ENCODE results near the gene PLA2G5.

Gene PLA2G5

DNA sequence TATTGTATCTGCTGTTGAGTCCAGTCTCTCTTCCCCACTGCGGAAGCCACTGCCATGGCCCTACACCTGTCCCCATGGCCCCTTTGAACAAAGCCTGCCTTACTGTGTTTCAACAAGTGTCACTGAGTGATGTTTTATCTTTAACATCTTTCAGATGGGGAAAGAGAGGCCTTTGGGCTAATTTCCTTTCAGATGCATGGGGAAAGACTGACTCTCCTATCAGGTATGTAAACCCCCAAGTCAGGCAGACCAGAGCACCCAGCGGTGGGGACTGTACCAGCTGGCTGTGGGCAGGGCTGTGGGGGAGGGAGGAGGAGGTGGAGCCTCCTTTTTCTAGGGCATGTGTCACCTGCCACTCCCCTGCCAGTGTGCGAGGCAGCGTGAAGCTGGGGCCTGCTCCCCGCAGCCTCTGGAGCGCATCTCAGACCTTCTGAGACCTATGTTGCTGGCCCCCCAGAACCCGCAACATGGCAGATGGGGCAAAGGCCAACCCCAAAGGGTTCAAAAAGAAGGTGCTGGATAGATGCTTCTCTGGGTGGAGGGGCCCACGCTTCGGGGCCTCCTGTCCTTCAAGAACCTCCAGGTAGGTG, 69.1 kb downstream of the PLA2G5 start, which contains the start of gene PLA2G2F:
Gene PLA2G2F, plus strand, starts transcription at position 363 of the 590 bp plus-strand sequence. Its CDS starts 105 bp downstream, at position 468.
- H4K20me1 ChIP-seq (ENCODE audit: control insufficient read depth, insufficient read depth, low read depth, low read length): no peaks in the 10 kb centered on the region
- H3K27me3 ChIP-seq (ENCODE audit: control insufficient read depth, low read length): no peaks in the 10 kb centered on the region
- H3K9me3 ChIP-seq (ENCODE audit: control insufficient read depth, insufficient read depth, low read length): no peaks in the 10 kb centered on the region
- no peaks in the 10 kb centered on the region for H3F3A ChIP-seq (ENCODE audit: control insufficient read depth, insufficient read depth)
- H3K4me1 ChIP-seq (ENCODE audit: control insufficient read depth, low read length): no peaks in the 10 kb centered on the region
- no peak within 1 kb of the TSS for H3K4me3 ChIP-seq (ENCODE audit: low read length)
- H3K79me2 ChIP-seq (ENCODE audit: control insufficient read depth, low read length): no peaks in the 10 kb centered on the region
- H3K4me2 ChIP-seq (ENCODE audit: low read length): no peak within 1 kb of the TSS
- H3K9me2 ChIP-seq (replicated peaks; ENCODE audit: control insufficient read depth, low read length): no peaks in the 10 kb centered on the region
- TF ChIP-seq, protein P1, sequence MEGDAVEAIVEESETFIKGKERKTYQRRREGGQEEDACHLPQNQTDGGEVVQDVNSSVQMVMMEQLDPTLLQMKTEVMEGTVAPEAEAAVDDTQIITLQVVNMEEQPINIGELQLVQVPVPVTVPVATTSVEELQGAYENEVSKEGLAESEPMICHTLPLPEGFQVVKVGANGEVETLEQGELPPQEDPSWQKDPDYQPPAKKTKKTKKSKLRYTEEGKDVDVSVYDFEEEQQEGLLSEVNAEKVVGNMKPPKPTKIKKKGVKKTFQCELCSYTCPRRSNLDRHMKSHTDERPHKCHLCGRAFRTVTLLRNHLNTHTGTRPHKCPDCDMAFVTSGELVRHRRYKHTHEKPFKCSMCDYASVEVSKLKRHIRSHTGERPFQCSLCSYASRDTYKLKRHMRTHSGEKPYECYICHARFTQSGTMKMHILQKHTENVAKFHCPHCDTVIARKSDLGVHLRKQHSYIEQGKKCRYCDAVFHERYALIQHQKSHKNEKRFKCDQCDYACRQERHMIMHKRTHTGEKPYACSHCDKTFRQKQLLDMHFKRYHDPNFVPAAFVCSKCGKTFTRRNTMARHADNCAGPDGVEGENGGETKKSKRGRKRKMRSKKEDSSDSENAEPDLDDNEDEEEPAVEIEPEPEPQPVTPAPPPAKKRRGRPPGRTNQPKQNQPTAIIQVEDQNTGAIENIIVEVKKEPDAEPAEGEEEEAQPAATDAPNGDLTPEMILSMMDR (IDR thresholded peaks at IDR 0.05; ENCODE audit: low read depth, low read length, poor library complexity, severe bottlenecking): no peak
- TF ChIP-seq EZH2phosphoT487 (IDR thresholded peaks at IDR 0.05; ENCODE audit: borderline replicate concordance, low read length): no peak
- H3K27ac ChIP-seq (ENCODE audit: low read depth, low read length): no peak within 1 kb of the TSS
- H3K36me3 ChIP-seq (ENCODE audit: control insufficient read depth, low read length): no peaks in the 10 kb centered on the region

DNA sequence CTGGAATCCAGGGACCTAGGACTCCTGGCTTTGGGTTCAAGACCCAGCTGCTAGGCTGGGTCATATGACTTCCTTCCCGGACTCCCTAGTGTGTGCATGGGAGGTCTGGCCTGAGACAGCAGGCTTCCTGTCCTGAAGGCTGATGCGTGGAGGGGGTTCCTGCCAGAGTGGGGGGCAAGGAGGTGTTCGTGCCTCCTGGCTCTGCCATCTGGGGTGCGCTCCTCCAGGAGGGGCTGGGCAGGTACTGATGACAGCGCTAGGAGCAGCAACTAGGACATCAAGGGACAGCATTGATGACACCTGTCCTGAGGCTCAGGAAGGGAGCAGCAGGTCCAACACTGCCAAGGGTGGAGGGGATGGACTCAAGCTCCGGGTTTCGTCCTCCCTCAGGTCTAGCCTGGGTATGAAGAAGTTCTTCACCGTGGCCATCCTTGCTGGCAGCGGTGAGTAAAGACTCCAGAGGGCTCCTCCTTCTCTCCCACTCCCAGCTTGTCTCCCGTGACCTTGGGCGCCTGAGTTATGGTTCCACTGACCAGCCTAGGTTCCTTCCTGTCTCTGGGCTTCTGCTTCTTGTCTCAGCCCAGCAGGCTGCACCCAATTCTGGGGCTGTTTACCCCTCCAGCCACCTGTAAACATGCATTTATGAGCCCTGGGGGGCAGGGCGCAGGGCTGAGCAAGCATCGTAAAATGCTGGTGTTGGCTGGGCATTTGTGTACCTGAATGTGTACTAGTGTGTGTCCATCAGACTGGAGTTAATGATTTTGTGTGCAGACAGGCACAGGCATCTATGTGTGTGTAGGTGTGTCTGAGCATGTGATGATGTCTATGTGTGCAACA, 70.0 kb downstream of the PLA2G5 start:
- H4K20me1 ChIP-seq (ENCODE audit: control insufficient read depth, insufficient read depth, low read depth, low read length): no peaks in the 10 kb centered on the region
- H3K79me2 ChIP-seq (ENCODE audit: control insufficient read depth, low read length): no peaks in the 10 kb centered on the region
- TF ChIP-seq, protein P1 (IDR thresholded peaks at IDR 0.05; ENCODE audit: low read depth, low read length, poor library complexity, severe bottlenecking): no peak
- TF ChIP-seq EZH2phosphoT487 (IDR thresholded peaks at IDR 0.05; ENCODE audit: borderline replicate concordance, low read length): no peak
- no peaks in the 10 kb centered on the region for H3K36me3 ChIP-seq (ENCODE audit: control insufficient read depth, low read length)
- H3F3A ChIP-seq (ENCODE audit: control insufficient read depth, insufficient read depth): no peaks in the 10 kb centered on the region
- no peaks in the 10 kb centered on the region for H3K4me1 ChIP-seq (ENCODE audit: control insufficient read depth, low read length)
- H3K4me3 ChIP-seq (ENCODE audit: low read length): no peak overlapping the region
- no peak overlapping the region for H3K27ac ChIP-seq (ENCODE audit: low read depth, low read length)
- H3K4me2 ChIP-seq (ENCODE audit: low read length): no peak overlapping the region
- H3K9me2 ChIP-seq (replicated peaks; ENCODE audit: control insufficient read depth, low read length): no peaks in the 10 kb centered on the region
- H3K27me3 ChIP-seq (ENCODE audit: control insufficient read depth, low read length): no peaks in the 10 kb centered on the region
- no peaks in the 10 kb centered on the region for H3K9me3 ChIP-seq (ENCODE audit: control insufficient read depth, insufficient read depth, low read length)

DNA sequence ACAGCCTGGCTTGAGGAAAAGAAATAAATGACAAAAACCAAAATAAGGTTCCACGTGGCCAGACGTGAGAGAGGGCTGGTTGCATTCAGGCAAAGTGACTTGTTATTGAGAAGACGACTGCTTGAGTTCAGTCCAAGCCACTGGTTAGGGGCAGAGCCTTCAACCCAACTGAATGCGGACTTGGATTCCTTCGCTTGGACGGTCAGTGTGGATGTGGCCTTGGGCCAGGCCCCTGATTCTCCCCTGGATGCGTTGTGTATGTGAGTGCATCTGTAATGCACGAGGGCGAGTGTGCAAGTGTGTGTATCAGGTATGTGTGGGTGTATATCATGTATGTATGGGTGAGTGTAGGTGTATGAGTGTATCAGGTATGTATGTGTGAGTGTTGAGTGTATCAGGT, 71.0 kb downstream of the PLA2G5 start:
- no peaks in the 10 kb centered on the region for H3F3A ChIP-seq (ENCODE audit: control insufficient read depth, insufficient read depth)
- H3K4me1 ChIP-seq (ENCODE audit: control insufficient read depth, low read length): no peaks in the 10 kb centered on the region
- TF ChIP-seq, protein P1 (IDR thresholded peaks at IDR 0.05; ENCODE audit: low read depth, low read length, poor library complexity, severe bottlenecking): no peak
- no peak for TF ChIP-seq EZH2phosphoT487 (IDR thresholded peaks at IDR 0.05; ENCODE audit: borderline replicate concordance, low read length)
- H4K20me1 ChIP-seq (ENCODE audit: control insufficient read depth, insufficient read depth, low read depth, low read length): no peaks in the 10 kb centered on the region
- H3K27ac ChIP-seq (ENCODE audit: low read depth, low read length): no peak overlapping the region
- H3K4me2 ChIP-seq (ENCODE audit: low read length): no peak overlapping the region
- no peaks in the 10 kb centered on the region for H3K79me2 ChIP-seq (ENCODE audit: control insufficient read depth, low read length)
- no peaks in the 10 kb centered on the region for H3K27me3 ChIP-seq (ENCODE audit: control insufficient read depth, low read length)
- no peaks in the 10 kb centered on the region for H3K9me2 ChIP-seq (replicated peaks; ENCODE audit: control insufficient read depth, low read length)
- no peaks in the 10 kb centered on the region for H3K36me3 ChIP-seq (ENCODE audit: control insufficient read depth, low read length)
- H3K4me3 ChIP-seq (ENCODE audit: low read length): no peak overlapping the region
- no peaks in the 10 kb centered on the region for H3K9me3 ChIP-seq (ENCODE audit: control insufficient read depth, insufficient read depth, low read length)
